ENCODE measurements around the gene ARHGAP27. TPM values are rescaled to one million over a fixed set of nuclear protein-coding genes. Genes with fewer than 3 reads are reported as not detected.

ARHGAP27 gene
- total and polyA plus RNA-seq, 2 of the 4 experiments (the other 2 are of a cell fraction) = under 0.01 to 0.89 TPM

GRCh38 chr17:45428050-45428617 is 4.5 kb downstream of the ARHGAP27 start:
- no TSS peak for BruUV-seq (replicated peaks)
- TF ChIP-seq BHLHE40 (IDR thresholded peaks at IDR 0.05; ENCODE audit: low read depth, low read length) = no peak
- no peak for TF ChIP-seq RFX5 (IDR thresholded peaks at IDR 0.05; ENCODE audit: low read depth, low read length)
- TF ChIP-seq RCOR1 (IDR thresholded peaks at IDR 0.05; ENCODE audit: insufficient replicate concordance, low read length) = no peak
- TF ChIP-seq CTCF (conservative IDR thresholded peaks at IDR 0.05; ENCODE audit: low read depth, low read length) = peak; percentile 86
- peak; percentile 75 for TF ChIP-seq RAD21 (IDR thresholded peaks at IDR 0.05; ENCODE audit: low read length)
- no peak for TF ChIP-seq USF2 (IDR thresholded peaks at IDR 0.05; ENCODE audit: low read depth, low read length)
- TF ChIP-seq MAZ (IDR thresholded peaks at IDR 0.05; ENCODE audit: borderline replicate concordance, low read depth, low read length) = peak; percentile 83
- TF ChIP-seq MAFK (IDR thresholded peaks at IDR 0.05; ENCODE audit: low read depth, low read length) = no peak
- TF ChIP-seq POLR2A (IDR thresholded peaks at IDR 0.05; ENCODE audit: low read depth, low read length) = no peak
- no peak for TF ChIP-seq CHD1 (IDR thresholded peaks at IDR 0.05; ENCODE audit: low read depth, low read length)
- no peak for TF ChIP-seq MXI1 (IDR thresholded peaks at IDR 0.05; ENCODE audit: borderline replicate concordance, low read depth, low read length)
- no peak for TF ChIP-seq ELK1 (IDR thresholded peaks at IDR 0.05; ENCODE audit: borderline replicate concordance, low read depth, low read length)
- TF ChIP-seq FOS (IDR thresholded peaks at IDR 0.05; ENCODE audit: low read depth, low read length) = no peak
- TF ChIP-seq CEBPB (IDR thresholded peaks at IDR 0.05; ENCODE audit: low read depth, low read length) = no peak
- TF ChIP-seq SMC3 (IDR thresholded peaks at IDR 0.05; ENCODE audit: low read depth, low read length) = peak; percentile 73
- no peak for TF ChIP-seq NFE2L2 (IDR thresholded peaks at IDR 0.05; ENCODE audit: low read depth, low read length)
- no peak overlapping the region for H4K91ac ChIP-seq (ENCODE audit: insufficient read depth, low read depth, low read length)
- peak overlapping the region; percentile 83; the same call in 1 of the 2 replicates for H3K23ac ChIP-seq (ENCODE audit: low read depth, low read length)
- H3K27ac ChIP-seq (ENCODE audit: insufficient read depth, low read length) = no peak overlapping the region
- DNase-seq = peak; percentile 42
- H3K56ac ChIP-seq (ENCODE audit: extremely low read depth, insufficient read depth, low read length) = no peak overlapping the region
- CTCF ChIA-PET = no interaction called here
- no peak overlapping the region for H3K4ac ChIP-seq (ENCODE audit: low read depth, low read length)
- H3K4me3 ChIP-seq (ENCODE audit: insufficient read depth, low read depth, low read length) = no peak overlapping the region
- H4K20me1 ChIP-seq (ENCODE audit: insufficient read depth, low read length) = peaks cover 16% of the 10 kb centered on the region; the same call in 1 of the 2 replicates
- H2BK120ac ChIP-seq (ENCODE audit: low read depth, low read length) = no peak overlapping the region
- H2AK5ac ChIP-seq (ENCODE audit: low read depth, low read length) = peak overlapping the region; percentile 78; the same call in 1 of the 2 replicates
- in situ Hi-C loops (cut with MboI; ENCODE audit: low sequenced_read_pairs) (no loop called here), intact Hi-C loops (cut with micrococcal nuclease) (loop anchor here (10.0 kb wide), 1 partner anchor 427 kb away; no protein-coding TSS in a partner anchor), dilution Hi-C loops (cut with HindIII; ENCODE audit: low sequenced_read_pairs, unreplicated experiment) (no loop called here)
- no peaks in the 10 kb centered on the region for H3K36me3 ChIP-seq (ENCODE audit: control insufficient read depth, insufficient read depth, low read length)
- H4K8ac ChIP-seq (ENCODE audit: low read depth in 2 of 2, low read length in 2 of 2) = no peak overlapping the region
- H2BK5ac ChIP-seq (ENCODE audit: low read depth, low read length, poor library complexity, severe bottlenecking) = no peak overlapping the region
- no peak overlapping the region for H3K9ac ChIP-seq (ENCODE audit: low read depth, low read length)
- 0 out of 2 replicates have a peak, but pooled peaks cover 2% of the 10 kb centered on the region for H3K9me3 ChIP-seq (ENCODE audit: control insufficient read depth, insufficient read depth, low read length)
- peaks cover 52% of the 10 kb centered on the region for H3K27me3 ChIP-seq (ENCODE audit: control insufficient read depth, insufficient read depth, low read length)
- H2AK9ac ChIP-seq (replicated peaks; ENCODE audit: low read depth, low read length, poor library complexity) = no peak overlapping the region
- peak overlapping the region; percentile 72 for H2AFZ ChIP-seq (replicated peaks; ENCODE audit: low read length, poor library complexity)
- H3K4me1 ChIP-seq (ENCODE audit: control insufficient read depth, insufficient read depth, low read length) = peaks cover 6% of the 10 kb centered on the region; the same call in 1 of the 2 replicates
- no peak overlapping the region for H3K14ac ChIP-seq (replicated peaks; ENCODE audit: low read depth, low read length)
- no peak overlapping the region for H2BK15ac ChIP-seq (ENCODE audit: low read depth, low read length)
- H3K4me2 ChIP-seq (ENCODE audit: low read depth, low read length) = peak overlapping the region; percentile 21
- WGBS, 2 experiments (ENCODE audit: extremely low coverage in 2 of 2, insufficient read length in 1 of 2) = 2% methylated on average over 13 of the region's 26 CpGs; no CpG with 5 or more reads in 1 of the 2 experiments
- POLR2A ChIA-PET (ENCODE audit: unreplicated experiment) = no interaction called here
- no peak overlapping the region for H2BK20ac ChIP-seq (ENCODE audit: low read depth, low read length)
- peak; percentile 78 for ATAC-seq (ENCODE audit: low read depth)
- no peak overlapping the region for H3K18ac ChIP-seq (ENCODE audit: low read depth, low read length)
- no peaks in the 10 kb centered on the region for H3K9me1 ChIP-seq (ENCODE audit: insufficient read depth, low read length)
- no peak overlapping the region for H4K5ac ChIP-seq (ENCODE audit: low read depth, low read length)
- no peaks in the 10 kb centered on the region for H3K79me1 ChIP-seq (ENCODE audit: low read depth in 1 of 2, low read length in 2 of 2)

Data from IMR-90 (cell line).